GM19468 (cell line): ENCODE measurements around the gene TMA7B.
A peak's percentile ranks its signal among the peaks of the same experiment; 100 is the strongest.
"Not testable (repeated sequence)": the region's sequence is repeated elsewhere in the genome, so short reads cannot be mapped to it uniquely, and the experiment has no call there.

Experiments used
- ATAC-seq: cut with Tn5 transposase; IDR thresholded peaks from one replicate; pipeline ENCODE4 v1.9.1; 2021; ENCODE audit warnings: mild to moderate bottlenecking, moderate library complexity, moderate number of reproducible peaks; ENCODE audit not compliant: unreplicated experiment; ENCODE audit errors: extremely low read depth

TMA7B gene

DNA sequence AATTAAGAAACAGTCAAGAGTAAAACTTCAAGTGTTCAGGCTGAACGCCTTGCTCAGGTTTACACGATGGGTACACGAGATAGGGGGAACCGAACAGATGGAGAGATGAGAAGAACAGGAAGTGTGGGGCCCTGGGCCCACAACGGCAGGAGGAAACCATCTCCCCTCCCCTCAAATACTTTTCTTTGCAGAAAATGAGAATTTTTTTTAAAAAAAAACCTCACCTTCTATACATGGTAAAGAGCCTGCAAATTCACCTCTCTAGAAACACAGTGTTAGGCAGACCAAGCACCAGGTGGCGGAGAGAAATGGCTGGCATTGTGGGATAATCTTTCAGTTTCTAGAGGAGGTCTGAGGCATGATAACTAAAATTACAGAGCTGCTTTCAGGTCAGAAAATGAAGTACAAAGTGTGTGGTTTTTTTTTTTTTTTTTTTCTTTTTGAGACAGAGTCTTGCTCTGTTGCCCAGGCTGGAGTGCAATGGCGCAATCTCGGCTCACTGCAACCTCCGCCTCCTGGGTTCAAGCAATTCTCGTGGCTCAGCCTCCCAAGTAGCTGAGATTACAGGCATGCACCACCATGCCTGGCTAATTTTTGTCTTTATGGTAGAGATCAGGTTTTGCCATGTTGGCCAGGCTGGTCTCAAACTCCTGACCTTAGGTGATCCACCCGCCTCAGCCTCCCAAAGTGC is 8.4 kb upstream of the TMA7B start:
- not testable (repeated sequence) for ATAC-seq

GRCh38 chr22:39952347-39952746 is 7.8 kb upstream of the TMA7B start:
- no peak for ATAC-seq

GRCh38 chr22:39953101-39953500 is 7.1 kb upstream of the TMA7B start:
- no peak for ATAC-seq

DNA sequence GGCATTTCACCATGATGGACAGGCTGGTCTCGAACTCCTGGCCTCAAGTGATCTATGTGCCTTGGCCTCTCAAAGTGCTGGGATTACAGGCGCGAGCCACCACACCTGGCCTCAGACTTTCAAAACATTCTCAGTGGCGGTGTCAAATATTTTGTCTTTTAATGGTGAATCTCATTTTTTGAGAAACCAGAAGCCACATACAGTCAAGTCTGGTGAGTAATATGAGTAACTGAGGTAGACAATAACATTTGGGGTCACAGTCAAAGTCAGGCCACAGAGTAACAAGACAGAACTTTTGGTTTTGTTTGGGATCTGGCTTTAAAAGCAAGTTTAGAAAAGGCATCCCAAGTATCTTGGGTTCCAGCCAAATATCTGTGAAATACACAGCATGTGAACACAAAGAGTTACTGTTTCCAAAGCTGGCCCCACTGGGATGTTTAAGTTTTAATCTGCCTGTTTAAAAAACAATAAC is 5.6 kb upstream of the TMA7B start:
- ATAC-seq: no peak

DNA sequence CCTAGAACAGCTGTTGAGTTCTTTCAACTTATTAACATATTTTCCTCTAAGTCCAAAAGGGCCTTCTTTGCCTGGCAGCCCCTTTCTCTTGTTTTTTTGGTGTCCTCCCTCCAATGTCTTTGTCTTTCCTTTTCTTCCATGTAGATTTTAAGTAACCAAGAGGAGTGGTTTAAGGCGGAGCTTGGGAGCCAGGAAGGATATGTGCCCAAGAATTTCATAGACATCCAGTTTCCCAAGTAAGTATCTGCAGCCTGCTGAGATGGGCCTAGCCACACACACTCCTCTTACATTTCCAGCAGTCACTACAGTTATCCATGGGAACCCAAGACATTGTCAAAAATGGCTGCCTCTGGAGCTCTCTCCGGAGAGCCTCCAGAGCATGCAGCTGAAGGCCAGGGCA is 4.5 kb upstream of the TMA7B start:
- no peak for ATAC-seq

DNA sequence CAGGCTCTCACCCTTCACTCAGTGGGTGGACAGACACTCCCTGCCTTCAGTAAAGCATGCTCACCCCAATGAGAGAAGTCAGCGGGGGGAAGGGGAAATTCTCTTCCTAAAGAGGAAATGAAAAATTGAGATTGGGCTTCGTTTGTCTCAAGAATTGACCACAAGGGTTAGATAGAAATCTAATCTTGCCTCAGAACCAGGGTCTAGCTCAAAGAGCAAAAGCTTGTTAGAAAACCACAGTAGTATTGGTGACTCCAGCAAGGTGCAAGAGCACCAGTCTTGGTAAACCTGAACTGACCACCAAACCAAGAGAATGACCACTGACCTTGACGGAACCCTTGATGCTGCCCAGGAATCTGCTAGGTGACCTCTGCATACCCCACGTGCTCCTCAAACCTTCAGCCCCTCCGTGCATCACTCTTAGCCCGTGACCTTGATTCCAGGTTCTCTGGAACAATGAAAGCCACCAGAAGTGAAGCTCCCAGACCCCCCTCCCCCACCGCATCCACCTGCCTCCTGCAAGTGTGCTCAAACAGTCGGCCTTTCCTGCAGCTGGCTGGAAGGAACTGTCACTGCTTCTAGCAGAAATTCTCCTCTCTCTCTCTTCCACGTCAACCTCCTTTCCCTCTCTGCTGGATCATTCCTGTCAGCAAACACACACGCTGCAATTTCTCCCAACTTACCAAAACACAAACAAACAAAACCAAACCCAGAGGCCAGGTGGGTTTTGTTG is 3.1 kb upstream of the TMA7B start:
- ATAC-seq: no peak

- no peak for ATAC-seq
Measured at GRCh38 chr22:39958009-39958711, 2.0 kb upstream of the TMA7B start.

GRCh38 chr22:39958949-39959639 is 1.1 kb upstream of the TMA7B start:
- no peak for ATAC-seq

GRCh38 chr22:39960791-39961746 is 872 bp downstream of the TMA7B start:
- ATAC-seq: peak; percentile 38

- no peak for ATAC-seq
Measured at GRCh38 chr22:39962071-39962470, 1.9 kb downstream of the TMA7B start.

DNA sequence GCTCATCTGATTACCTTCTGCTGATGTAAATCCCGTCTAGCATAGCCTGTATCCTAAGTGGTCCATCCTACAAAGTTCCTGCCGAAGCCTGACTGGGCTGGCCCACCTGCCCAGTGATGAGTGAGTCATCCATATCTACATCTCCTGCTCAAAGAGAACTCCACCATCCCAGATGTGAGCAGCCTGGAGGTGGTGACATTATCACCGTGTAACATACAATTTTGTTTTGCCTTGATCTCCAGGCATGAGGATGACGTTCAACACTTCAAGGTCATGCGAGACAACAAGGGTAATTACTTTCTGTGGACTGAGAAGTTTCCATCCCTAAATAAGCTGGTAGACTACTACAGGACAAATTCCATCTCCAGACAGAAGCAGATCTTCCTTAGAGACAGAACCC is 5.6 kb downstream of the TMA7B start:
- ATAC-seq: no peak

- ATAC-seq: no peak
Measured at GRCh38 chr22:39966470-39966869, 6.3 kb downstream of the TMA7B start.

DNA sequence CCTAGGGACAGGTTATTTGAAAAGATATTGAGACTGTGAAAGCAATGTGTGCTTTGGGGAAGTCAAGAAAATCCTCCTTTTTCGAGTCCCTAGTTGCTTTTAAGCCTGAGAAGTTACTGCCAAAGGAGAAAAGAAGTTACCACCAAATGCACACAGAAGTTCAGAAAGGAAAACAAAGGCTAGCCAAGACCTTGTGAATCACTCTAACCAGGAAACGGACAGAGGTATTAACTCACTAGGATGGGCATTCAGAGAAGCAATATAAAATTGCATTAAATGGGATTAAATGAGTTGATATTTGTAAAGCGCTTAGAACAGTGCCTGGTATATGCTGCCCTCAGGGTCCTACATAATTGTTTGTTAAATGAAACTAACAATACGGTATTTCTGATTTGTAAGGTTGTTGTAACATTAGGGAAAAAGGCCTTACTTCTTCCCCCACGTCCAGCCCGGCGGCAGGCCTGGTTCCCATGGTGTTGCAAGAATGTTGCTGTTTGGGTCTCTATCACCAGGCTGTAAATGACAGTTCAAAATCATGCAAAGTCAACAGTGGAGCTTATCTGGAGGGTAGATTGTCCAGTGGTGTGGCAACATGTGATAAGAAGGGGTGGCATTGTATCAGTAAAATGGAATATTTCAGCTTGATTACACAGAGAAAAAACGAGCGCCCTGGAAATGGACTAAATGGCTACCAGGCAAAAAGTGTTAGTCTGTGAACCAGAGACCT is 7.1 kb downstream of the TMA7B start:
- no peak for ATAC-seq

DNA sequence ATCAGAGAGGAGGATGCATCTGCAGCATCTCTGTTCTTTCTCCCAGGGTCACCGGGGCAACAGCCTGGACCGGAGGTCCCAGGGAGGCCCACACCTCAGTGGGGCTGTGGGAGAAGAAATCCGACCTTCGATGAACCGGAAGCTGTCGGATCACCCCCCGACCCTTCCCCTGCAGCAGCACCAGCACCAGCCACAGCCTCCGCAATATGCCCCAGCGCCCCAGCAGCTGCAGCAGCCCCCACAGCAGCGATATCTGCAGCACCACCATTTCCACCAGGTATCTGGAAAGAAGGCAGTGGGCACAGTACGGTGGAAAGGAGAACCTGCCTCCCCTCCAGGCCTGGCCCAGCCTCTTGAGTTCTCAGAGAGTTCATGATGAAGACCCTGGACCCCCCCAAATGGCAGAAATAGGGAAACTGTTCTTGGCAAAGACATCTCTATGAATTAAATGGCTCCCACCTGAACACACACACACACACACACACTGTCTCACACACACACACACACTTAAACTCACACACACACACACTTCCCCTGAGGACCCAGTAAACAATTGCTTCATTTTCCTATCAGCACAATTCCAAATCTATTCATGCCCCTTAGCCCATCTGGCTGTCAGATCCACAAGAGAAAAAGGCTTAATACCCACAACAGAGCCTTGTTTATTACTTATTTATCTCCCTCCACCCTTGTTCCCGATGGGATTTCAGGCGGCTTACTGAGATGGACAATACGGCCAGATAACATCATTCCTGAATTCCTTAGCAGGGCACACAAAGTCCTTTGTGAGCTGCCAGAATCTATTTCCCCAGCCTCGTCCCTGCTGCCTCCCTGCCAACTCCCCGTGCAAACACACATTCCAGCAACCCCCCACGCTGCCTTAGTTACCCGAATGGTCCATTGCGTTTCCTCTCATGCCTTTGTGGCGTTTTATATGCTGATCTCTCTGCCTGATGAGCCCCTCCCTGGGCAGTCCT is 8.1 kb downstream of the TMA7B start:
- no peak for ATAC-seq

DNA sequence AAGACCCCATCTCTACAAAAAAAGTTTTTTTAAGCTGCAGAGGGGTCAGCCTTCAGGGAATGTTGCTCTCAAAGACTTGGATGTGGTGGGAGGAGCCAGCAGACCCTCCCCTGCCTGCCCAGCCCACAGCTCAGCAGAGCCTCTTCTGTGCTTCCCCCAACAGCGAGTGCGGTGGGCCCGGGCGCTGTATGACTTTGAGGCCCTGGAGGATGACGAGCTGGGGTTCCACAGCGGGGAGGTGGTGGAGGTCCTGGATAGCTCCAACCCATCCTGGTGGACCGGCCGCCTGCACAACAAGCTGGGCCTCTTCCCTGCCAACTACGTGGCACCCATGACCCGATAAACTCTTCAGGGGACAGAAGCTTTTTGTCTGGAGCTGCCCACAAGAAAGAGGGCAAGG is 10.5 kb downstream of the TMA7B start:
- no peak for ATAC-seq

- ATAC-seq: no peak
Measured at GRCh38 chr22:39972641-39973040, 12.4 kb downstream of the TMA7B start.

DNA sequence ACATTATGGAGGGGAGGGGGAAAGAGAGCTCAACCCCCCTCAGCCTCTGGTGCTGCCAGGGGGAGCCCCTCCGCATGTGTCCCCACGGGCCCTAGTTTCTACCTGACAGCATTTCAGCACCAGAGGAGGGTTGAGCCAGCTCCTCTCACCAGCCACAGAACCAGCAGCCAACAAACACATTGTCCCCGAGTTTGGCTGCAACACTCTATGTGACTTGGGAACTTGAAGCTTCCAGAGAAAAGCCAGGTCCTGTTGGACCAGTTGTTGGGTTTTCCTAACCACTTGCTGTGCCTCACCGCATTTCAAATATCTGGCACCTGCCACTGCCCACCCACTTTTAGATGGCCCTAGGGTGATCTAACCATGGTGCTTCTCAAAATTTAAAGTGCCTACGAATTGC is 13.5 kb downstream of the TMA7B start:
- ATAC-seq: no peak

- no peak for ATAC-seq
Measured at GRCh38 chr22:39974065-39974464, 13.9 kb downstream of the TMA7B start.
